ENCODE results near the gene COL26A1.
"Not testable (repeated sequence)": the region's sequence is repeated elsewhere in the genome, so short reads cannot be mapped to it uniquely, and the experiment has no call there.

The COL26A1 gene

DNA sequence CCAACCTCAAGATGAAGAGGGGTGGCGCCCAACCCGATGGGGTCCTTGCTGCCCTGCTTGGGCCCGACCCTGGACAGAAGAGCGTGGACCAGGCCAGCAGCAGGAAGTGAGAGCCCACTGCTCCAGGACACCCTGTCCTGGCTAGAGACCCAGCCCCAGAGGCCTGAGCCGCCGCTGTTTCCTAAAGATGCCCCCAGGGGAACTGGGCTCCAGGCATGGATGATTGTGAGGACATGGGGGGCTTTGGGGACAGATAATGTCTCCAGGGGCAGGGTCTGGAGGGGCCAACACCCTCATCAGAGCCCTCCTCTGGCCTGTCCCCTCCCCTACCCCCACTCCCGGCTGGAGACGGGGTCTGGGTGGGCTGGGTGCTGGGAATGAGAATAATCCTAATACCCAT, 194.7 kb downstream of the COL26A1 start:
- Mint-ChIP-seq H3K27ac (no peak overlapping the region), H3K4me3 (no peak overlapping the region), H3K9me3 (no peaks in the 10 kb centered on the region), H3K36me3 (ENCODE audit: low read depth) (no peaks in the 10 kb centered on the region), H3K27me3 (peaks cover 4% of the 10 kb centered on the region), H3K4me1 (no peaks in the 10 kb centered on the region)
- DNase-seq (no peak), ATAC-seq (no peak)

GRCh38 chr7:101557978-101558741, 195.5 kb downstream of the COL26A1 start:
- H3K9me3 Mint-ChIP-seq: no peaks in the 10 kb centered on the region
- ATAC-seq: no peak
- DNase-seq: no peak
- no peak overlapping the region for H3K4me3 Mint-ChIP-seq
- peaks cover 4% of the 10 kb centered on the region for H3K27me3 Mint-ChIP-seq
- no peak overlapping the region for H3K27ac Mint-ChIP-seq
- no peaks in the 10 kb centered on the region for H3K4me1 Mint-ChIP-seq
- H3K36me3 Mint-ChIP-seq (ENCODE audit: low read depth): no peaks in the 10 kb centered on the region

DNA sequence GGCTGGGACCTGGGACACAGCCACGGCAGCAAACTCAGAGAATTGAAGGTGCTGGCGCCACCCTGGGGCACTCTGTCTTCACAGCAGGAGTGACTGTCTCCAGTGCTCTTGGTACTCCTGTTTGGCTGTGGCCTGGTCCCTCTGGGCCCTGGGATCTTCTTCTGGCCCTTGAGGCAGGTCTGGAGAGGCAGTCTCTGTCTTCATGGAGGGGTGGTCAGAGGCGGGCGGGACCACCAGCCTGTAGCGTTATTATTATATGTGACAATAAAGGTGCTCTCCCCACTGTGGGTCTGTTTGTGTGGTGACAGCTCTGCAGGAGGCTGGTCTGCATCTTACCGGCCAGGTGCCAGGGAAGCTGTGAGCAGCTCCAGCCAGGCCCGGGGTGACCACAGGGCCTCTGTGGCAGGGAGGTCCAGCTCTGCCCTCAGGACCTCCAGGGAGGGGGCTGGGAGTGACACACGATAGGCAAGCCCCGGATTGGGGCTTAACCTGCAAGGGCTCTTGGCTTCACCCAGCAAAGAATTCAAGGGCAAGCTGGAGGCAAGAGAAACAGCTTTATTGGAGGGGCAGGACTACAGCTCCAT, 196.2 kb downstream of the COL26A1 start:
- Mint-ChIP-seq H3K27ac (no peak overlapping the region), H3K36me3 (ENCODE audit: low read depth) (no peaks in the 10 kb centered on the region), H3K4me1 (no peaks in the 10 kb centered on the region), H3K9me3 (no peaks in the 10 kb centered on the region), H3K27me3 (peaks cover 4% of the 10 kb centered on the region), H3K4me3 (no peak overlapping the region)
- DNase-seq (no peak), ATAC-seq (no peak)

DNA sequence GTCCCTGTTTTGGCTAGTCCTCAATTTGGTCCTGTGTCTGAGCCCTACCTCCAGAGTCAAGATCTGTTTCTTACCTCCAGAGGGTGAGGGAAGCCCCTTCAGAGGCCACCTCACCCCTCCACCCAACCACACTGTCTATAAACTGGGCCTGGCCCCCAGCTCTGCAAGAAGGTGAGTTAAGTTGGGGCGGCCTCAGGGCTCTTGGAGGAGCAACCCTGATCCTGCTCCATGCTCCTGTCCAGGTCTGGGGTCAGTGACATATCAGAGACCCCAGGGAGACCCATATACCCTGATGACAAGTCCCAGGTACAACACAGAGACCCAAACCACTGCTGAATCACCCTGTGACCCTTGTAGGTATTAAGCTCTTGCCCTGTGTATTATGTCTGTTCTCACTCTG, 196.9 kb downstream of the COL26A1 start:
- Mint-ChIP-seq H3K36me3 (ENCODE audit: low read depth) (no peaks in the 10 kb centered on the region), H3K27me3 (peaks cover 4% of the 10 kb centered on the region), H3K9me3 (no peaks in the 10 kb centered on the region), H3K4me1 (no peaks in the 10 kb centered on the region), H3K27ac (no peak overlapping the region), H3K4me3 (no peak overlapping the region)
- DNase-seq (no peak), ATAC-seq (no peak)

DNA sequence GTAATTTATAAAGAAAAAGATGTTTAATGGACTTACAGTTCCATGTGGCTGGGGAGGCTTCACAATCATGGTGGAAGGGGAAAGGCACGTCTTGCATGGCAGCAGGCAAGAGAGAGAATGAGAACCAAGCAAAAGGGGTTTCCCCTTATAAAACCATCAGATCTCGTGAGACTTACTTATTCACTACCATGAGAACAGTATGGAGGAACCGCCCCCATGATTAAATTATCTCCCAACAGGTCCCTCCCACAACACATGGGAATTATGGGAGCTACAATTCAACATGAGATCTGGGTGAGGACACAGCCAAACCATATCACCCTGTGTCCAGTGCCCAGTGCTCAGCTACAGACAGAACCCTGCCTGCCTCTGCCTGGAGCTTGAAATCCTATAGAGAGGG, 197.3 kb downstream of the COL26A1 start:
- H3K36me3 Mint-ChIP-seq (ENCODE audit: low read depth); H3K4me3 Mint-ChIP-seq; DNase-seq; H3K27me3 Mint-ChIP-seq; H3K9me3 Mint-ChIP-seq; H3K4me1 Mint-ChIP-seq; H3K27ac Mint-ChIP-seq; ATAC-seq: not testable (repeated sequence)

GRCh38 chr7:101560856-101561255, 198.2 kb downstream of the COL26A1 start:
- Mint-ChIP-seq H3K27ac (no peak overlapping the region), H3K4me1 (no peaks in the 10 kb centered on the region), H3K36me3 (ENCODE audit: low read depth) (no peaks in the 10 kb centered on the region), H3K4me3 (no peak overlapping the region), H3K27me3 (peaks cover 2% of the 10 kb centered on the region), H3K9me3 (no peaks in the 10 kb centered on the region)
- no peak for ATAC-seq
- DNase-seq: no peak

DNA sequence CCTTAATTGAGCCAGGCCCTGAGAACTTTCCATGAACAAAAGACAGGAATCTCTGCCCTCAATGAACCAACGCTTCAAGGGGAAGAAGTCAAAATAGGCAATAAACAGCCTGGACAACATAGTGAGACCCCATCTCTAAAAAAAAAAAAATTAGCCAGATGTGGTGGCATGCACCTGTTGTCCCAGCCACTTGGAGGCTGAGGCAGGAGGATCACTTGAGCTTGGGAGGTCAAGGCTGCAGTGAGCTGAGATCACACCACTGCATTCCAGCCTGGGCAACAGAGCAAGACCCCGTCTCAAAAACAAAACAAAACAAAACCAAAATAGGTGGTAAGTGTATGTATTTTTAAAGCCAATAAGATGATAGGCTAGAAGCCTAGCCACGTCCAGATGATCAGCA, 198.6 kb downstream of the COL26A1 start:
- not testable (repeated sequence) for DNase-seq; H3K27ac Mint-ChIP-seq; H3K4me1 Mint-ChIP-seq; H3K9me3 Mint-ChIP-seq; H3K36me3 Mint-ChIP-seq (ENCODE audit: low read depth); ATAC-seq; H3K4me3 Mint-ChIP-seq; H3K27me3 Mint-ChIP-seq

- no peaks in the 10 kb centered on the region for H3K9me3 Mint-ChIP-seq
- no peak overlapping the region for H3K4me3 Mint-ChIP-seq
- DNase-seq (no peak), ATAC-seq (no peak)
- H3K36me3 Mint-ChIP-seq (ENCODE audit: low read depth): no peaks in the 10 kb centered on the region
- H3K27ac Mint-ChIP-seq: no peak overlapping the region
- no peaks in the 10 kb centered on the region for H3K4me1 Mint-ChIP-seq
- no peaks in the 10 kb centered on the region for H3K27me3 Mint-ChIP-seq
Measured at GRCh38 chr7:101562531-101563197, 200.0 kb downstream of the COL26A1 start.

DNA sequence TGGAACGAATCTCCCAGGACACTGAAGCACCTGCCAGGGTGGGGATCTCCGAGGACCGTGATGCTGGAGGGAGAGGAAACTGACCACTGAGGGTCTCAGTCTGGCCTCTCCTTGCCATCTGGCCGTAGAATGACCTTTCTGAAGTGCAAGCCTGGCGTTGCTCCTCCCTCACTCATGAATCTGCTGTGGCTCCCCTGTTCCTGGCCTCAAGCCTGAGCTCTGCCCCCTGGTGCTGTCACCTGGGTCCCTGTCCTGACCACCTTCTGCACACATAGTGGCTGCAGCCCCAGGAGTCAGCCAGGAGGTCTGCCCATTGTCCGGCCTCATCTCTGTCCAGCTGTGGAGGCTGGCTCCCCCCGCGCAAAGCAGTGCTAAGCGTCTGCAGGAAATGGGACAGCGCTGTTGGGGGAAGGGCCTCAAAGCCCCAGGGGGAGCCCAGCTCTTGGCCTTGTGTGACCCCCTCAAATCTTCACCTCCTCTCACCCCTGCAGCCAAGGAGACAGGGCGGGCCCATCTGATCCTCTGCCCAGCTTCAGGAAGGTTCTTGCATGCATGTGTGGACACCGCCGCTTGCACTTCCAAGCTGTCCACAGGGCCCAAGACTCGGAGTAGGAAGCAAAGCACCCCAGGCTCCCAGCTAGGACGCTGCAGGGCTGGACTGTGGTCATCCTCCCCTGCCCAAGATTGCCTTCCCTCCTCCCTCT, 200.7 kb downstream of the COL26A1 start:
- DNase-seq (no peak), ATAC-seq (no peak)
- peaks cover 1% of the 10 kb centered on the region for H3K27me3 Mint-ChIP-seq
- no peak overlapping the region for H3K4me3 Mint-ChIP-seq
- no peaks in the 10 kb centered on the region for H3K36me3 Mint-ChIP-seq (ENCODE audit: low read depth)
- no peaks in the 10 kb centered on the region for H3K9me3 Mint-ChIP-seq
- H3K4me1 Mint-ChIP-seq: no peaks in the 10 kb centered on the region
- H3K27ac Mint-ChIP-seq: no peak overlapping the region

- Mint-ChIP-seq H3K27me3 (peaks cover 8% of the 10 kb centered on the region), H3K36me3 (ENCODE audit: low read depth) (no peaks in the 10 kb centered on the region), H3K9me3 (no peaks in the 10 kb centered on the region), H3K4me1 (no peaks in the 10 kb centered on the region), H3K27ac (no peak overlapping the region), H3K4me3 (no peak overlapping the region)
- ATAC-seq (no peak), DNase-seq (no peak)
Measured at GRCh38 chr7:101563943-101564777, 201.5 kb downstream of the COL26A1 start.

- DNase-seq (no peak), ATAC-seq (no peak)
- Mint-ChIP-seq H3K27me3 (peaks cover 11% of the 10 kb centered on the region), H3K4me3 (no peak overlapping the region), H3K4me1 (no peaks in the 10 kb centered on the region), H3K36me3 (ENCODE audit: low read depth) (no peaks in the 10 kb centered on the region), H3K27ac (no peak overlapping the region), H3K9me3 (no peaks in the 10 kb centered on the region)
Measured at GRCh38 chr7:101564778-101565211, 202.1 kb downstream of the COL26A1 start.

GRCh38 chr7:101565601-101566209, 203.0 kb downstream of the COL26A1 start:
- peaks cover 11% of the 10 kb centered on the region for H3K27me3 Mint-ChIP-seq
- no peak for ATAC-seq
- H3K4me1 Mint-ChIP-seq: no peaks in the 10 kb centered on the region
- H3K36me3 Mint-ChIP-seq (ENCODE audit: low read depth): no peaks in the 10 kb centered on the region
- no peak for DNase-seq
- H3K27ac Mint-ChIP-seq: no peak overlapping the region
- no peak overlapping the region for H3K4me3 Mint-ChIP-seq
- H3K9me3 Mint-ChIP-seq: peaks cover 6% of the 10 kb centered on the region

- ATAC-seq: no peak
- no peak overlapping the region for H3K27ac Mint-ChIP-seq
- no peak overlapping the region for H3K4me3 Mint-ChIP-seq
- peaks cover 2% of the 10 kb centered on the region for H3K36me3 Mint-ChIP-seq (ENCODE audit: low read depth)
- peaks cover 11% of the 10 kb centered on the region for H3K27me3 Mint-ChIP-seq
- DNase-seq: no peak
- H3K4me1 Mint-ChIP-seq: no peaks in the 10 kb centered on the region
- H3K9me3 Mint-ChIP-seq: peaks cover 9% of the 10 kb centered on the region
Measured at GRCh38 chr7:101567230-101567629, 204.6 kb downstream of the COL26A1 start.

DNA sequence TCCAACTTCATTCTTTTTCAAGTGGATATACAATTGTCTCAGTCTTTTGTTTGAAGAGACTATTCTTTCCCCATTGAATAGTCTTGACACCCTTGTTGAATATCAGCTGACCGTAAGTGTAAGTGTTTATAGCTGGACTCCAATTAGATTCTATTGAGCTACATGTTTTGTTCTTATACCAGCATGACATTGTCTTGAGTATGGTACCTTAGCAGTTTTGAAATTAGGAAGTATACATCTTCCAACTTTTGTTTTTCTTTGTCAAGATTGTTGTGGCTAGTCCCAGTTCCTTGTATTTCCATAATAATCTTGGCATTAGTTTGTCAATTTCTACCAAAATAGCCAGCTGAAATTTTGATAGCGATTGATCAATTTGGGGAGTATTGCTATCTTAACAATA, 209.5 kb downstream of the COL26A1 start:
- no peak for ATAC-seq
- Mint-ChIP-seq H3K4me3 (no peak overlapping the region), H3K9me3 (peaks cover 18% of the 10 kb centered on the region), H3K27ac (no peak overlapping the region), H3K36me3 (ENCODE audit: low read depth) (peaks cover 3% of the 10 kb centered on the region), H3K27me3 (peaks cover 13% of the 10 kb centered on the region), H3K4me1 (peaks cover 4% of the 10 kb centered on the region)
- DNase-seq: no peak

Measured in activated naive CD8-positive, alpha-beta T cell treated with anti-CD3 and anti-CD28 coated beads, Interleukin-2, amount 50 U/mL, for 24 hours (primary cell).